ENCODE results near the gene VTCN1. TPM values are rescaled to one million over a fixed set of nuclear protein-coding genes. Genes with fewer than 3 reads are reported as not detected.

Gene VTCN1
- polyA plus RNA-seq, 3 donors, result not detected

GRCh38 chr1:117235863-117236465, 25.2 kb upstream of the VTCN1 start:
- Histone ChIP-seq H3K9me3 (replicated peaks in 1 of 2; ENCODE audit: control insufficient read depth in 1 of 2, insufficient read depth in 1 of 2, low read length in 2 of 2) (no peaks in the 10 kb centered on the region), H3K27ac (ENCODE audit: low read depth in 1 of 2, low read length in 2 of 2) (no peak overlapping the region), H4K20me1 (ENCODE audit: insufficient read depth, low read length) (no peaks in the 10 kb centered on the region), H3K4me3 (replicated peaks in 1 of 3; ENCODE audit: low read depth in 2 of 3, low read length in 3 of 3) (no peak overlapping the region), H2AFZ (ENCODE audit: insufficient read depth, low read depth, low read length, poor library complexity, severe bottlenecking) (no peak overlapping the region), H3K4me2 (replicated peaks; ENCODE audit: extremely low read depth, low read length, poor library complexity, severe bottlenecking) (no peak overlapping the region), H3K79me2 (ENCODE audit: insufficient read depth, low read length) (no peaks in the 10 kb centered on the region), H3K36me3 (replicated peaks in 1 of 2; ENCODE audit: control insufficient read depth in 1 of 2, insufficient read depth in 2 of 2, low read length in 2 of 2) (no peaks in the 10 kb centered on the region), H3K27me3 (ENCODE audit: control insufficient read depth in 2 of 2, insufficient read depth in 2 of 2, low read length in 2 of 2) (no peaks in the 10 kb centered on the region), H3K4me1 (ENCODE audit: control insufficient read depth in 1 of 2, insufficient read depth in 2 of 2, low read length in 2 of 2) (no peaks in the 10 kb centered on the region), H3K9ac (ENCODE audit: insufficient read depth, low read length, poor library complexity, severe bottlenecking) (no peak overlapping the region)
- no peak for DNase-seq
- TF ChIP-seq CTCF (IDR thresholded peaks at IDR 0.05), result no peak
- intact Hi-C loops (cut with micrococcal nuclease), result no loop called here
- Mint-ChIP-seq H3K36me3 (no peaks in the 10 kb centered on the region), H3K4me3 (no peak overlapping the region), H3K9me3 (peaks cover 0 to 9% (median 2%) of the 10 kb centered on the region in 7 donors), H3K27ac (no peak overlapping the region), H3K4me1 (peaks cover 4% of the 10 kb centered on the region), H3K27me3 (ENCODE audit: low read depth in 3 of 3) (peaks cover 0 to 2% (median 2%) of the 10 kb centered on the region in 3 donors)
- 67% methylated on average over 1 of the region's 2 CpGs for WGBS (ENCODE audit: insufficient coverage)

- H3K4me3 ChIP-seq (replicated peaks in 1 of 3; ENCODE audit: low read depth in 2 of 3, low read length in 3 of 3), result no peak overlapping the region
- no peaks in the 10 kb centered on the region for H3K4me1 ChIP-seq (ENCODE audit: control insufficient read depth in 1 of 2, insufficient read depth in 2 of 2, low read length in 2 of 2)
- H3K9ac ChIP-seq (ENCODE audit: insufficient read depth, low read length, poor library complexity, severe bottlenecking), result no peak overlapping the region
- H3K36me3 Mint-ChIP-seq, result no peaks in the 10 kb centered on the region
- no peaks in the 10 kb centered on the region for H3K9me3 ChIP-seq (replicated peaks in 1 of 2; ENCODE audit: control insufficient read depth in 1 of 2, insufficient read depth in 1 of 2, low read length in 2 of 2)
- intact Hi-C loops (cut with micrococcal nuclease), result no loop called here
- H3K79me2 ChIP-seq (ENCODE audit: insufficient read depth, low read length), result no peaks in the 10 kb centered on the region
- no peak for TF ChIP-seq CTCF (IDR thresholded peaks at IDR 0.05)
- WGBS (ENCODE audit: insufficient coverage), result 100% methylated on average over 1 of the region's 2 CpGs
- peaks cover 0 to 2% (median 0%) of the 10 kb centered on the region in 3 donors for H3K27me3 Mint-ChIP-seq (ENCODE audit: low read depth in 3 of 3)
- no peaks in the 10 kb centered on the region for H4K20me1 ChIP-seq (ENCODE audit: insufficient read depth, low read length)
- H3K27me3 ChIP-seq (ENCODE audit: control insufficient read depth in 2 of 2, insufficient read depth in 2 of 2, low read length in 2 of 2), result no peaks in the 10 kb centered on the region
- no peak for DNase-seq
- H2AFZ ChIP-seq (ENCODE audit: insufficient read depth, low read depth, low read length, poor library complexity, severe bottlenecking), result no peak overlapping the region
- H3K36me3 ChIP-seq (replicated peaks in 1 of 2; ENCODE audit: control insufficient read depth in 1 of 2, insufficient read depth in 2 of 2, low read length in 2 of 2), result no peaks in the 10 kb centered on the region
- peaks cover 0 to 7% (median 3%) of the 10 kb centered on the region in 7 donors for H3K9me3 Mint-ChIP-seq
- H3K27ac ChIP-seq (ENCODE audit: low read depth in 1 of 2, low read length in 2 of 2), result no peak overlapping the region
- H3K4me1 Mint-ChIP-seq, result peaks cover 4% of the 10 kb centered on the region
- no peak overlapping the region for H3K4me2 ChIP-seq (replicated peaks; ENCODE audit: extremely low read depth, low read length, poor library complexity, severe bottlenecking)
- H3K4me3 Mint-ChIP-seq, result no peak overlapping the region
- no peak overlapping the region for H3K27ac Mint-ChIP-seq
These were observed 21.8 kb upstream of the VTCN1 start for GRCh38 chr1:117232531-117232930.
